ENCODE measurements around the gene FAM180A.

The FAM180A gene

DNA sequence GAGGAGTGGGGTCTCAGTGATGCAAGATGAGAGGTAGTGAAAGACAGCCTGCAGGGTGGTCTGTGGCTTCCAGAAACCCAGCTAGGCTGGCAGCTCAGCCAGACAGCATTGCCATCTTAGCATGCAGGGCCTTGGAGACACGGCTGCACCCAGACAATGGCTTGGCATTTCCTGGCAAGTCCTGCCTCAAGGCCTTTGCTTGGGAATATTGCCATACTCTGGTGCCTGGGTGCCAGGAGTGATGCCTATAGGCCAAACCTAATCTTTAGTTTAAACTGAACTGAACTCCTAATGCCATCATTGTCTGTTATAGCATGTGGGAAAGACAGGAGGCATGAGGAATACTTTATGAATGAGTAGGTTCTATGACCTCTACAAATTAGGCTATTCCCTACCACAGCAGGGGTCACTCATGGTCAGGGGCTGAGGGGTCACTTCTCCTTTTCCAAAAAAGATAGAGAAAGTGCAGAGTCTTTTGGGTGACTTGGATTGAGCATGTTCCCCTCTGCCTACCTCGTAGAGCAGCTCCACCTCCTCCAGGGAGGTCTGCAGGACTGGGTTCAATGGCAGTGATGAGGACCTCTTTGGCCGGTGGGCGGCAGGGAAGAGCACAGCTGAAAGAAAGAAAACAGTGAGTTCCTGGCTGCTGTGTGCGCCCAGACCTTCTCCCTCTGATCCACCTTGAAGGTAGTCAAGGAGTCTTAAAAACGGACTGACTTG, 11.9 kb downstream of the FAM180A start:
- no peak for DNase-seq

DNA sequence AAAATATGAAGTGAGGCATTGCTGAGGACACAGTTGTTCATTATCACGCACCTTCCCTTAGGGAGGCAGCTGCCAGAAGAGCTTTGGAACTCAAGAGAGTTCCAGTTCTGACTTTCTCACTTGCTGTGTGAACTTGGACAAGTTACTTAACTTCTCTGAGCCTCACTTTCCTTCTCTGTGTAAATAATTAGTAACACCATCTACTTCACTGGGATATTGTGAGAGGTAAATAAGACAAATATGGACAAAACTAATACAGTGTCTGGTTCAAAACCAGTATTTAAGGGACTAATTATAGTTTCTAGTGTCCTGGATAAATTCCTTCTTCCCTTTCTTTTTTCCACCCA, 14.3 kb downstream of the FAM180A start:
- no peak for DNase-seq

DNA sequence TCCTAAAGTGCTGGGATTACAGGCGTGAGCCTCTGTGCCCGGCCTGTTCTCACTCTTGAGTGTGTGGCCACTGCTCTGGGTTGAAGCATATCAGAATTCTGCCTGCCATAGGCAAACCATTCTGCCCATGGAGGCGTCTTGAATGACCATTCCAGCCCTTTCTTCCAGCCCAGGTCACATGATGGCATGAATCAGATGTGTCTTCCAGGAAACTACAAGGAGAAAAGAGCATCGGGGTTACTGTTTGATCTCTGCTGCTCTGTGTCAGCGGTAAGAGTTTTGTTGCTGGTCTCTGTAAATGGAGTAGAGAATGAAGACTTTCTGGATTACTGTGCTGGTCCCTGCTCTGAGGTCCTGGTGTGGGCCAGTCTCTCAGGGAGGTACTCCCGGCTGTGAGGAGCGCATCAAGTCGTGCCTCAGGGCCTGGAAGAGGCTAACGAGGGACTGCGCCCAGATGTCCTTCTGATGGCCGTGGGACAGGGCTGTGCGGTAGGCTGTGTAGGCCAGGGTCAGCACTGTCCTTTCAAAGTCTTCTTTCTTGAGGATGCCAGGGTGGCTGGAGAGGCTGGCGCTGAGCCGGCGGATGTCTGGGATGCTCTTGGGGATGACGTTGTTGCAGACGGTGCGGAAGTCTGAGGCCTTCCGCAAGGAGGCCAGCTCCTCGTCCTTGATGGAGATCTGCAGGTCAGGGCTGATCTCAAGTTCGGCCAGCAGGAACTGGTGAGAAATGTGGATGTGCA, 14.8 kb downstream of the FAM180A start:
- DNase-seq = no peak

DNA sequence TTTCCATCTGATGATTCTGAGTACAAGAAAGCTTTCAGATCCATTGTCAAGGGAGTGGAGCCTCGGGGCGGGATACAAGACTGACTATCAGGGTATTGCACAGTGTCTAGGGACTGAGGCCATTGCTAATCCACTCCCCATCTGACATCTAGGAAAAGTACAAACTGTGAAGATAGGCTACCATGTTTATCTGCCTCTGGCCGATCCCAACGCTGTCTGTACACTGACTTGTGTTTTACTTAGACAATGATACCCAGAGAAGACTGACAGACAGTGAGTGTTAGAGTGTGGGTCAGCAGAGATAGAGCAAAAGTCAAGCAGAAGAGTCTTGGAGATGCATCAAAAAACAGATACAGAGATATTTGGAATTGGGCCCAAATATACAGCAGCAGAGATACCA, 17.5 kb downstream of the FAM180A start:
- DNase-seq = no peak

DNA sequence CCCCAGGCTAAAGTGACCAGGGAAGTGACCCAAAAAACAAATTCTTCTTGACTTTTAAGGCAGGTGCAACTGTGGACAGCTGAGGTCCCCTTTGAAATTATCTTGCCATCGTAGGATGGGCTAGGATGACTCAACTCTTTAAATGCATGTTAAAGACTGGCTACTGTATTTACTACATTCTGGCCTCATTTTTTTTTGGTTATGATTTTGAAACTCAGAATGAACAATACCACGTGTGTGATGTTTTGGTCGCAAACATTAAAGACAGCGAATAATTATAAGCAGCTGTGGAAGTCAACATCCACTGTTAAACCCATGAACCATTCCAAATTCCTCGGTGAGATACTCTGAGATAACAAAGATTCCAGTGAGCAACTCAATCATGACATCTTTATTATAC, 19.4 kb downstream of the FAM180A start:
- no peak for DNase-seq

DNA sequence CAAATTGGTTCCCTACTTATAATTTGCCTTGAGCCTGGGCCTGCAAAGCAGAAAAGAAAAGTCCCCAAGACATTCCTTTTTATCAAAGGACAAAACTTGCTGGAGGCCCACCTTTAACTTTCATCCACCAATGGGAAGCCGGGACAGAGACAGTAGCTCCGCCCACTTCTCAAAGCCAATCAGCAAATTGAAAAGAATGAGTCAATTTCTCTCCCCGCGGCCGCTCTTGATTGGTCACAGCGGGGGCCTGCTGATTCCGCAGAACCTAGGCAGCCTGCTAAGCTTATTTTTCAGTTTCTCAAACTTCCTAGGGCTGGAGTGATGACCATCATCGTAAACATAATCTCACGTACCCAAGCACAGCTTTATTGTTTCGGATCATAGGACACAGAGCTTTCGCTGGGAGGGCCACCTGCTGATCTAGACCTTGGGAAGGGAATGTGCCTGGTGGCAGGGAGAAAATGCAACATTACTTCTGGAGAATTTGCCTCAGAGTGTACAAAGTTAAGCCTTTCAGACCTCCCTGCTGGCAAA, 20.4 kb downstream of the FAM180A start, which contains the start of gene SLC13A4:
Gene SLC13A4 (minus strand): TSS at position 51 of the 534 bp plus-strand sequence. CDS start 690 bp downstream, outside the sequence.
- DNase-seq = no peak

DNA sequence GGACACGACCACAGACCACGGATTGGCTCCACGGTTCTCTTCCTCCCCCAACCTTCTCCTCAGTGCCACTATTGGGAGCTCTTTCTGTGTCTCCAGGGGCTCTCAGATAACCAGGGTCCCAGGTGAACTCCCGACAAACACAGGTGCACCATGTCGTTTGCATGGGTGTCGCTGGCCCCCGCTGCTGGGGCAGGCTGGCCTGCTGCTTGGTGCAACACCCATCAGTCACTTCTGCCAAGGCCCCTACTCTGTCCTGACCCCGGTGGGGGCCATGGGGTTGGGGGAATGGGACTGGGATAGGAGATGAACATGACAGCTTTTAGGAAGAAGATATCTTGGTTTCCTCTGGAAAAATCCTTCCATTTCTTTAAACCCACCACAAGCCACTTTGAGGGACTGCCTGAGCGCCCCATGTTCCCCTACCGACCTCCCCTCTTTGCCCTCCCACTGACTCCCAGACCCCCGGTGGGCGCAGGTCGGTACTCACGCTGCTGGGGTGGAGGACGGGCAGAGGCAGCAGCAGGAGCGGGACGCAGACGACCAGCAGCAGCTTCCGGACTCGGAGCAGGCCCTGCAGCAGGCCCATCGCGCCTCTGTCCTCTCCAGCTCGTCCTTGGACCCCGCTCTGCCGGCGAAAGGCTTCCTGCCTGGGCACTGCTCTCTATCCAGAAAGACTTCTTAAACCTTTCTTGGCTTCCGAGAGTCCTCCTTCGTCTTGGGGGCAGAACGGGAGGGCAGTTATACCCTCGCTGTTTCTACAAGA, 21.5 kb downstream of the FAM180A start:
- no peak for DNase-seq

DNA sequence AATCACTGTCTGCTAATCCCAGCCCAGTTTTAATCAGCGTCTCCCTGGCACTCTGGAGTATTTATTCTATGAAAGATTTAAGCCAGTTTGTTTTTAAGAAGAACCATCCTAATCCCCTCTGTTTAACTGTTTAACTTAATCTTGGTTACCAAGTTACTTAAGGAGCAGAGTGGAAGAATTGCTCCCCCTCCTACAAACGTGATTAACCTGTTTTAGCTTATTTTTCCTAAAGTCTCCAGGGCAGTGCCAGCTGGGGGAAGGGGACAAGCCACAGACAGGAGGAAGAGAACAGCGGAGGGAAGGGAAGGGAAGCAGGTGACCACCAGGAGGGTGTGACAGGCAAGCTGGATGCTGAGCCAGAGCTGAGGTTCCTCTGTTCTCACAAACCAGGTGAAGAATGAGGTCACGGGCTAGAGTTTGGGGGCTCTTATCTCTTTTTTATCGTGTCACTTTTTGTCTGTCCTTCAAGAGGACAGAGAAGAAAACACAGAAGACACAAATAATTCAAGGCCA, 22.3 kb downstream of the FAM180A start:
- DNase-seq = no peak

DNA sequence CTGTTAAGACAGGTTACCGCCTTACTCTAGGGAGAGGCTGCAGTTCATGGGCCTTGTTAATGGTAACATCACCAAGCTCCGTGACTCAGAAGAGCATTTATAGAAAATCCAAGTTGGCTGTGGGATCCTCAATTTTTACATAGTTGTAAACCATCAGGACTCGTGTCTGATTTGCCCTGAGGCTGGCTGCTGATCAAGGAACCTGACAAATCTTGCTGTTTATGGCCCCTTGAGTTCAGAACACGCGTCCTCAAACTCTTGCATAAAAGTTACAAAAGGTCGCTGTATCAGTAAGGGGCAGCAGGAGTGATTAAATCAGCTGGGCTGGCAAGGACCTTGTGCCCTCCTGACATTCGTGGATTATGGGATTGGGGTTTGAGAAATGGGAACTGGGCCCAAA, 25.2 kb downstream of the FAM180A start:
- DNase-seq = no peak

DNA sequence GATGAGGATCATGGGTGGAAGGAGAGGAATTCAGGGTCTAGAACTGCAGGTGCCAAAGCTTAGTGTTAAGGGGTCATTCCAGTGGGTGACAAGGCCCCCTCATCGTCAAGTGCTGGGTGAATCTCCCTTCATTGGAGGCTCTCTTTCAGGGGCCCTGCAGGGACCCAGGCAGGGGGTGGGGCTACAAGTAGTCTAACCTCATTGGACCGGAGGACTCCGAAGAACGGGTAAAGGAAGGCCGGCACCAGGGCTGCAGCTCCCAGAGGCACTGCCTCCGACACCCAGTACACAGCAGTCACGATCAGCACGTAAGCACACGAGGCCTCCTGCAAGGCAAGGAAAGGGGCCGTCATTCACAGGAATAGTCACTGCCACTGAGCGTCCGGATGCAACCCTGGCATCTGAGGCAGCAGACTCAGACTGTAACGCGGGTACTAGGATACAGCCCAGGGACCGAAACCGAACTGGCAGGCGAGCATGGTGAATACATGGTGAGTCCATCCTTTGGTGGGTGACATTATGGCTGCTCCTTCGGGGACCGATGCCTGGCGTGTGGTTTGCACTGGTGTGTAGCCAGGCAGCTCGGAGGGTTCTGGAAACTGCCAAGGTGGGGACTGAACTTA, 27.3 kb downstream of the FAM180A start:
- DNase-seq = no peak

DNA sequence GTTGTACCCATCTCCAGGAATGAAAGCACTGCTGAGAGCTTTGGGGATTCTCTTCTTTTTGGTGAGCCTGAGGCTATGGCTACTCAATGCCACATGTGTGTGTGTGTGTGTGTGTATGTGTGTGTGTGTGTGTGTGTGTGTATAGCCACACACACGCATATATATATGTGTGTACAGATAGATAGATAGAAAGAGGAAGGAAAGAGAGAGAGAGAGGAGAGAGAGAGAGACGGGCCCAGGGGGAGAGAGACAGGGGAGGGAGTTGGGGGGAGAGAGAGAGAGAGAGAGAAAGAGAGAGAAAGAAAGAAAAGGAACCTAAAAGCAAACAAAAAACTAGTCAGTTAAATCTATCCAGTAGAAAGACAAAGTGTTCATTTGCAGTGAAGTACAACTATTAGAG, 28.9 kb downstream of the FAM180A start:
- no peak for DNase-seq

DNA sequence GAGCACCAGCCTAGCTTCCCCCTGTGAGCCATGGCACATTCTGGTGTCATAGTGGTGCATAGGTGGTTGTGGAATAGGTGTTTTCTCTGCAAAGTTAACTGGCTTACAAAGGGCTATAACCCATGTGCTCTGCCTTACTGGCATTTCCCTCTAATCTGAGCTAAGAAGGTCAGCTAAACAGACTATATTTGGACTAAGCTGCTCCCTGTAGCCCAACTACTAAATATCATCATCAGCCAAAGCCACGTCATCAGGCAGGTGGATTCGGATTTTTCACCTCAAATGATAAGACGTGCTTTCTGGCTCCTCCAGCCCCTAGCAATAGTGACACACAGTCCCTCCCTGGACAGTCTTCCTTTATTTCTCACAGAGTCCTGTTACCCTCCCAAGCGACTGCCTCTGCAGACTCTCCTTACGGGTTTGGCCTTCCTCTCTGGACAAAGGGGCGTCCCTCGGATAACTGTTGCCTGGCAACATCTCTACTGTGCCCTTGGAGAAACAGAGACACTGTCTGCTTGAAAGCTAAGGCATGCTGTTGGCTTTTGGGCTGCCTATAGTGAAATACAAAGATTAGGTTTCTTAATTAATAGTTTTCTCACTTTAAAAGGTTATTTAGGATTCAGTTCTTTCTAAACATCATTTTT, 29.7 kb downstream of the FAM180A start:
- no peak for DNase-seq

DNA sequence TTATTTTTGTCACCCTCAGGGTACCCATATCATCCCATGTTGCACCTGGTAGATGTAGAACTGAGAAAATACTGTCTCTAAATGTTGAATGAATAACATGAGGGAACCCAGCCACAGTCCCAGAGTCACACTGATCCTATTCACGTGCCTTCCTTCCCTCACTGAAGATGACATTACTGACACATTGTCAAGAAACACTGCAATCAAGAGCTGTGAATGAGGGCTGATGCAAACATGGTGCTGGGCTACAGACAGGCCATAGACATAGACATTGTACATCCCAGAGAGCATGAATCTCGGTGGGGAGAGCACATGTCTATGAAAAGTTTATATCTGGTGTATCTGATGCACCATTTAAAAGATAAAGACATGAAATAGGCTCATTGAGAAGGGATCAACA, 30.4 kb downstream of the FAM180A start:
- no peak for DNase-seq

DNA sequence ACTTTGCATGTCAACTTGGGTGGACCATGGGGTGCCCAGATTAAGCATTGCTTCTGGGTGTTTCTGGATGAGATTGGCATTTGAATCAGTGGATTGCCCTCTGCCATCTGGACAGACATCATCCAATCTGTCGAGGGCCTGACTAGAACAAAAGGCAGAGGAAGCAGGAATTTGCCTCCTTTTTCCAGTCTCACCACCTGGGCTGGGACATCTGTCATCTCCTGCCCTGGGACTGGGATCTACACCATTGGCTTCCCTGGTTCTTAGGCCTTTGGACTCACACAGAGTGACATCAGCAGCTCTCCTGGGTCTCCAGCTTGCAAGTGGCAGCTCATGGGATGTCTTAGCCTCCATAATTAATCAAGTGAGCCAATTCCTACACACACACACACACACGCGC, 30.9 kb downstream of the FAM180A start:
- no peak for DNase-seq

DNA sequence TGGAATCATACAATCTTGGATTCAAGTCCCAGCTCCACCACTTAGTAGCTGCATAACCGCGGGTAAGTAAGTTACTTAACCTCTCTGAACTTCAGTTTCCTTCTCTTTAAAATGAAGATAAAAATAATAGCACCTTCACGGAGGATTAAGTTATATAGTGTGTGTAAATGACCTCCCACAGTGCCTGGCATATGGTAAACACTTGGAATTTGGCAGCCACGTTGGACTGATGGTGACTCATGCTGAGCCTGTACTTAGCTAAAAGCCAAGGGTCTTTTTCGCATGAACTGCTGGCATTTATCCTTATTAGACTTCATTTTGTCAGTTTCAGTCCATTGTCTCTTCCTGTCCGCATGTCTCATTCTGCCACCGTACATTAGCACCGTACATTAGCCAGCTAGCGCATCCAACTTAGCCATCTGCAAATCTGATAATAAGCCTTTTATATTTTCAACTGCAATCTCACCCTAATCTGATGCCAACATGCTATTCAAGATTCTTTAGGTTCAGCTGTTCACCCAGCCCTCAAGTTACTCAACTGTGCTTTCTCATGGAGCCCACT, 31.9 kb downstream of the FAM180A start:
- DNase-seq = peak in 1 of 2 experiments; percentile 18

DNA sequence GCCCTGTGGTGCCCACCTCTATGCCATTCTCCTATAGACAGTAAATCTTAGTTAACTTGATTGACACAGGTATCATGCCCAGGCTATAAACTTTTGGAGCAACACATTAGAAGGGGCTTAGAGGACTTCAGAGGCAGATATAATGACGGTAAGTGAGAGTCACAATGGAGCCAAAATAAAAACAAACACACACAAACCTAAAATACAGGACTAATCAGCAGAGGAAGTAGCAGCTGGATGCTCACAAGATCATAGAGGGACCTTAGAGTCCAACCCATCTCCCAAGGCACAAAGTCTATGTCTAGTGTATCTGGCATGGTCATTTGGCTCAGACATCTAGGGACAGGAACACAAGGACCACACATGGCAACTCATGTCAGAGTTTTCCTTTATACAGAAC, 32.9 kb downstream of the FAM180A start:
- DNase-seq = no peak

DNA sequence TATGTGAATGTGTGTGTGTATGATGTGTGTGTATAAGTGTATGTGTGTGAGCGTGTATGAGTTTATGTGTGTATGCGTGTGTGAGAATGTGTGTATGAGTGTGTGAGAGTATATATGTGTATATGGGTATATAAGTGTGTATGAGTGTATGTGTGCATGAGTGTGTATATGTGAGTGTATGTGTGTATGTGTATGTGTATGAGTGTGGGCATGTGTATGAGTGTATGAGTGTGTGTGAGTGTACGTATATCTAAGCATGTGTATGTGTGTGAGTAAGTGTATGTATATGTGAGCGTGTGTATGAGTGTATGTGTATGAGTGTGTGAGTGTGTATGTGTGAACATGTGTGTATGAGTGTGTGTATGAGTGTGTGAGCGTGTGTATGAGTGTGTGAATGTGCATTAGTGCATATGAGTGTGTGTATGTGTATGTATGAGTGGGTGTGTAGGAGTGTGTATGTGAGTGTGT, 33.5 kb downstream of the FAM180A start:
- DNase-seq = no peak

DNA sequence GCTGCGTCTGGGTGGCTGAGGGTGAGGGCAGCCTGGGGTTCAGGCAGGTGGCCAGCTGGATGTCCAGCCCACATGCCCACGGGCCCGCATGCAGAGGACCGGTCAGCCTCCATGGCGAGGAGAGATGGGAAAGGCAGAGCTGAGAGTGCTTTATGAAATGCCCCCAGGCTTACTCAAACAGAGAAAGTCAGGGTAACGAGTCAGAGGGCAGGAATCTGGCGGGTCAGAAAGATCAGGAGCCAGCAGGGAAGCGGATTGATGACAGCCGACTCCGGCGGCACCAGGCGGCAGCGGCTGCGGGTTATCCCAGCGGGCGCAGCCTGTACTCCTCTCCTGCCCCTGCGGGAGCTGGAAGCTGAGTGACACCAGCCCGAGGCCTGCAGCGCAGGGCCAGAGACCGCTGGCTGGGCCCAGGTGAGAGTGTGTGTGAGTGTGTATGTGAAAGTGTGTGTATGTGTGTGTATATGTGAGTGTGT, 34.0 kb downstream of the FAM180A start:
- DNase-seq = no peak

DNA sequence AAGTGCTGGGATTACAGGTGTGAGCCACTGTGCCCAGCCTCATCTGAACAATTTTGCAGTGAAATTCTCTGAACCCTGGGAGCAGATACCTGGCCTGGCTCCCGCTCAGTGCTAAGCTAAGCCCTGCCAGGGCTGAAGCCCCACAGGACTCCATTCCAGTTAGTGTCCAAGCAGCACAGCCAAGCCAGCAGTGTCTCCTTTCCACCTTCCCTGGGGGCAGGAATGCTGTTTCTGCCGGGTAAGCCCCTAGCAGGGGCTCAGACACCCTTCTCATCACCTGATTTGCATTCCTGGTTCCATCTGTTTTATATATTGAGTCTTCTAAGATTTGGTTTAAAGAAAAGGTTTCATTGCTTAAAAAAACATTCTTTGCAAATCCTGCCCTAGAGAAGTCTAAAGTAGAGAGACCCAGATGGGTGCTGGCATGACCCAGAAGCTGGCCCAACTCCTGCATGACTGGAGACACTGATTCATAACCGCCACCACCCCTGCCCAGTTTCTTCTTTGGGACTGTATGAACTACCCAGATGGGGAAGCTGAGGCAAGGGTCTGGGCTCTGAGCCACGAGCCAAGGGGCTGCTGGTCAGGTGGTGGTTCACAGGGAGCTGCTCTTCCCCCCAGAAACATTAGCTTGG, 34.7 kb downstream of the FAM180A start:
- DNase-seq = no peak

DNA sequence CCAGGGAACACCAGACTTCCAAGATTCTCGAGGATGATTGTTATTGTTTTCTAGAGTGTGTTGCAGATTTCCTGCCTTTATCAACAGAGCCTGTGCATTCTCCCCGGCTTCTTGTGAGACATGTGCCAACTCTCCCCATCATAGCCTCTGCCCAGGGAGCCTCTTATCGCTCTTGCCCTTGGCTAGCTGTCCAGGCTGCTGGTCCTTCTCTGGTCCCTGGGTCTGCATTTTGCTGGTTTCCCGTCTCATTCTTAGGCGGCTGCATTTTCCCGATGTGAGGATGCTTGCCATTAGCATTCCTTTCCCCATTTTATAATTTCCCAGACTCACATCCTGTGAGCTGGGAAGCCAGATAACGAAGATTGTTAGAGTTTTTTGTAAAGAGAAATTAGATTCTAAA, 35.8 kb downstream of the FAM180A start:
- DNase-seq = no peak

DNA sequence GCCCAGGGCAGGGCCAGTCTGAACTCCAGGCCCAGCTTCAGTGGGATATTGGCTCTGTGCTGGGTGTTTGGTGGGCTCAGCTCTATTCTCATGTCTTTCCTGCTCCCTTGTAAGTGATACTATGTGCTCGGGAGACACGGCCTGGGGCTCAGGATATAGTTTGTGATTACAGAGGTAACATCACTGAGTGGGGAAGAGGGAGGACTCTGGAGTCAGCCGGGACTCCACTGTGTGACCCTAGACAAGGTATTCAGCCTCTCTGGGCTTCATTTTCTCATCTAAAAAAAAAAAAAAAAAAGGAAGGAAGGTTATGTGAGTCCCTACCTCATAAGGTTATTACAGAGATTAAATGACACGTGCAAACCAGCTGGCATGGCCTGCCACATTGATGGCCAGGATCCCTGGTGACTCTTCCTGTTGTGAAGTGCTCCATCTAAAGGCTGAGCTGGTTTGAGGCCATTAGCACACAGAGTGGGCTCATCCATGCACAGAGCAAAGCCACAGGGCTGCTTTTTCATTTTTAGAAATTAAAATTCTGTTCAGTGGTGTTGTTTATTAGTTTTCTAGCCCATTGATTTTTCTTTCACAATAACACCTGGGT, 36.3 kb downstream of the FAM180A start:
- peak in 1 of 2 experiments; percentile 26 for DNase-seq

Measured in SHP77 (cell line).